C4-2B (cell line): ENCODE data around the gene CCDC88C.
A peak's percentile ranks its signal among the peaks of the same experiment; 100 is the strongest.

Experiments used
- H3K27ac ChIP-seq: fragments of 450-650 bp; 2 replicates; pipeline ENCODE4 v1.5.1; 2017
- CTCF ChIP-seq: fragments of 450-650 bp; conservative IDR thresholded peaks from 2 replicates; pipeline ENCODE4 v1.5.1; 2017; ENCODE audit warnings: mild to moderate bottlenecking
- ZFX ChIP-seq: fragments of 450-650 bp; IDR thresholded peaks from 2 replicates; pipeline ENCODE4 v1.6.1; 2017

The CCDC88C gene

GRCh38 chr14:91400696-91401095, 16.9 kb downstream of the CCDC88C start:
- peak overlapping the region; percentile 85 for H3K27ac ChIP-seq
- no peak for TF ChIP-seq CTCF
- no peak for TF ChIP-seq ZFX

- TF ChIP-seq ZFX = no peak
- no peak for TF ChIP-seq CTCF
- peak overlapping the region; percentile 85 for H3K27ac ChIP-seq
Measured at GRCh38 chr14:91399868-91400640, 17.6 kb downstream of the CCDC88C start.

- TF ChIP-seq ZFX = no peak
- no peak for TF ChIP-seq CTCF
- peak overlapping the region; percentile 85 for H3K27ac ChIP-seq
Measured at GRCh38 chr14:91398707-91399106, 18.9 kb downstream of the CCDC88C start.

- TF ChIP-seq ZFX (no peak), CTCF (no peak)
- H3K27ac ChIP-seq = peak overlapping the region; percentile 85
Measured at GRCh38 chr14:91397965-91398591, 19.5 kb downstream of the CCDC88C start.

GRCh38 chr14:91396959-91397815, 20.4 kb downstream of the CCDC88C start:
- peak overlapping the region; percentile 85 for H3K27ac ChIP-seq
- TF ChIP-seq CTCF (no peak), ZFX (no peak)

- TF ChIP-seq CTCF = no peak
- no peak for TF ChIP-seq ZFX
- H3K27ac ChIP-seq = peak overlapping the region; percentile 85
Measured at GRCh38 chr14:91396013-91396660, 21.5 kb downstream of the CCDC88C start.
